Measurements from ENCODE around the gene RYR1. TPM values are rescaled to one million over a fixed set of nuclear protein-coding genes. Genes with fewer than 3 reads are reported as not detected.

RYR1 gene
- total RNA-seq, 4 donors from 2014 or later: under 0.01 to 6.2 (median 3.5) TPM; not detected in 1

GRCh38 chr19:38538386-38538785 lies 104.9 kb downstream of the RYR1 start:
- Histone ChIP-seq H3K9me3 (no peaks in the 10 kb centered on the region), H3K27ac (no peak overlapping the region), H3K36me3 (no peaks in the 10 kb centered on the region), H3K27me3 (no peaks in the 10 kb centered on the region), H3K4me1 (no peaks in the 10 kb centered on the region), H3K4me3 (no peak overlapping the region)
- no peak for DNase-seq
- intact Hi-C loops (cut with DNase I; ENCODE audit: low total_unique reads): no loop called here
- no peak for TF ChIP-seq CTCF (IDR thresholded peaks at IDR 0.05)
- no peak for TF ChIP-seq POLR2A (IDR thresholded peaks at IDR 0.05)

GRCh38 chr19:38538793-38539528 lies 105.5 kb downstream of the RYR1 start:
- no peak overlapping the region for H3K4me3 ChIP-seq
- intact Hi-C loops (cut with DNase I; ENCODE audit: low total_unique reads): no loop called here
- H3K27ac ChIP-seq: no peak overlapping the region
- no peaks in the 10 kb centered on the region for H3K27me3 ChIP-seq
- TF ChIP-seq POLR2A (IDR thresholded peaks at IDR 0.05) (no peak), CTCF (IDR thresholded peaks at IDR 0.05) (no peak)
- H3K4me1 ChIP-seq: no peaks in the 10 kb centered on the region
- H3K36me3 ChIP-seq: no peaks in the 10 kb centered on the region
- H3K9me3 ChIP-seq: no peaks in the 10 kb centered on the region
- DNase-seq: no peak

GRCh38 chr19:38539751-38540150 lies 106.3 kb downstream of the RYR1 start:
- no peak for TF ChIP-seq POLR2A (IDR thresholded peaks at IDR 0.05)
- no peak for TF ChIP-seq CTCF (IDR thresholded peaks at IDR 0.05)
- Histone ChIP-seq H3K9me3 (no peaks in the 10 kb centered on the region), H3K27me3 (no peaks in the 10 kb centered on the region), H3K27ac (no peak overlapping the region), H3K4me3 (no peak overlapping the region), H3K4me1 (no peaks in the 10 kb centered on the region), H3K36me3 (no peaks in the 10 kb centered on the region)
- intact Hi-C loops (cut with DNase I; ENCODE audit: low total_unique reads): no loop called here
- DNase-seq: no peak

- H3K27me3 ChIP-seq: no peaks in the 10 kb centered on the region
- DNase-seq: no peak
- no peak for TF ChIP-seq POLR2A (IDR thresholded peaks at IDR 0.05)
- TF ChIP-seq CTCF (IDR thresholded peaks at IDR 0.05): no peak
- intact Hi-C loops (cut with DNase I; ENCODE audit: low total_unique reads): no loop called here
- no peak overlapping the region for H3K4me3 ChIP-seq
- no peak overlapping the region for H3K27ac ChIP-seq
- H3K9me3 ChIP-seq: no peaks in the 10 kb centered on the region
- H3K36me3 ChIP-seq: no peaks in the 10 kb centered on the region
- no peaks in the 10 kb centered on the region for H3K4me1 ChIP-seq
Observed at GRCh38 chr19:38542040-38542439, 108.5 kb downstream of the RYR1 start.

- DNase-seq: no peak
- Histone ChIP-seq H3K9me3 (no peaks in the 10 kb centered on the region), H3K4me3 (no peak overlapping the region), H3K27ac (no peak overlapping the region), H3K27me3 (no peaks in the 10 kb centered on the region), H3K36me3 (no peaks in the 10 kb centered on the region), H3K4me1 (no peaks in the 10 kb centered on the region)
- intact Hi-C loops (cut with DNase I; ENCODE audit: low total_unique reads): no loop called here
- TF ChIP-seq POLR2A (IDR thresholded peaks at IDR 0.05): no peak
- no peak for TF ChIP-seq CTCF (IDR thresholded peaks at IDR 0.05)
Observed at GRCh38 chr19:38543286-38543806, 109.9 kb downstream of the RYR1 start.
